Panc1 (cell line): ENCODE results near the gene STPG1. TPM values are rescaled to one million over a fixed set of nuclear protein-coding genes. Genes with fewer than 3 reads are reported as not detected.

Source experiments
- ATAC-seq: fragments of 200-7000 bp; cut with Tn5 transposase; 2 replicates; pipeline ENCODE4 v1.9.1; 2020; ENCODE audit warnings: mild to moderate bottlenecking, moderate library complexity
- BruUV-seq: library from RNA; stranded (reverse); fragments of 400-500 nt; replicated peaks from 2 replicates; lab custom pipeline; 2021; lab: Mats Ljungman, UMichigan
- CTCF ChIA-PET: fragments of 300-600 bp; sonication (Branson Sonifier 250); formaldehyde crosslinking; loops from one replicate; lab custom pipeline; 2022; ENCODE audit warnings: antibody characterized with exemption; lab: Charles Lee
- POLR2A ChIA-PET: fragments of 300-600 bp; sonication (Branson Sonifier 250); formaldehyde crosslinking; loops from one replicate; lab custom pipeline; 2022; ENCODE audit warnings: antibody characterized with exemption; lab: Charles Lee
- DNase-seq: peaks from one replicate; pipeline ENCODE4 v3.0.0-alpha.2; 2010; ENCODE audit warnings: low read depth, low spot score
- H3K27ac ChIP-seq: 2 replicates; pipeline ENCODE4 v1.5.1; 2011; ENCODE audit warnings: mild to moderate bottlenecking, low read length, inconsistent platforms
- H3K27me3 ChIP-seq: fragments of 200-500 bp; sonication (Bioruptor generic); 2 replicates; pipeline ENCODE4 v1.6.0; 2014; ENCODE audit warnings: low read length, inconsistent platforms; ENCODE audit not compliant: control insufficient read depth, insufficient read depth
- H3K36me3 ChIP-seq: fragments of 200-500 bp; sonication (Bioruptor generic); 2 replicates; pipeline ENCODE4 v1.5.1; 2014; ENCODE audit warnings: inconsistent platforms, mild to moderate bottlenecking, low read length, moderate library complexity; ENCODE audit not compliant: control insufficient read depth, insufficient read depth
- H3K4me1 ChIP-seq: 2 replicates; pipeline ENCODE4 v1.5.1; 2011; ENCODE audit warnings: inconsistent platforms, mild to moderate bottlenecking, low read length, moderate library complexity; ENCODE audit not compliant: control insufficient read depth, insufficient read depth
- H3K4me3 ChIP-seq, 2 experiments: 2 replicates each; pipeline ENCODE4 v1.5.1; 2011 to 2012; ENCODE audit warnings: low read depth in 2 of 2, low read length in 2 of 2, mild to moderate bottlenecking in 2 of 2, inconsistent platforms in 1 of 2, moderate library complexity in 1 of 2
- H3K9me3 ChIP-seq: fragments of 200-500 bp; sonication (Bioruptor generic); 2 replicates; pipeline ENCODE4 v1.5.1; 2014; ENCODE audit warnings: low read depth, mild to moderate bottlenecking, inconsistent platforms, low read length, moderate library complexity; ENCODE audit not compliant: control insufficient read depth, insufficient read depth
- POLR2AphosphoS5 ChIP-seq: IDR thresholded peaks from 2 replicates; pipeline ENCODE4 v1.6.1; 2012; ENCODE audit warnings: mild to moderate bottlenecking, low read depth, low read length, moderate library complexity
- SIN3A ChIP-seq: IDR thresholded peaks from 2 replicates; pipeline ENCODE4 v1.6.1; 2012; ENCODE audit warnings: low read depth, mild to moderate bottlenecking, low read length, moderate library complexity, borderline replicate concordance; ENCODE audit not compliant: insufficient read depth
- TCF7L2 ChIP-seq: IDR thresholded peaks from 2 replicates; pipeline ENCODE4 v1.6.1; 2011; ENCODE audit warnings: mild to moderate bottlenecking, low read depth, low read length, inconsistent platforms
- in situ Hi-C: cut with HindIII; loops from 2 replicates; pipeline ENCODE4 v1.10.0; 2016; ENCODE audit warnings: low sequenced_read_pairs, low pct_unique_long_range_greater_than_20kb
- intact Hi-C: fragments of 100-400 bp; cut with micrococcal nuclease; formaldehyde crosslinking; loops from one replicate; pipeline ENCODE4 v1.10.0; 2022; ENCODE audit not compliant: unreplicated experiment
- total RNA-seq: library from RNA; stranded (reverse); gene quantifications from one replicate; pipeline ENCODE4 v1.2.1, GENCODE V29; 2021; ENCODE audit not compliant: unreplicated experiment
- TF ChIP-seq, protein P1 (sequence below), 2 experiments: IDR thresholded peaks; 2 replicates each; pipeline ENCODE4 v1.6.1; 2011 to 2012; ENCODE audit warnings: low read depth in 2 of 2, control low read depth in 1 of 2, low read length in 1 of 2, mild to moderate bottlenecking in 1 of 2, moderate library complexity in 1 of 2; ENCODE audit not compliant: insufficient read depth in 1 of 2
- TF ChIP-seq, protein P2 (sequence below): fragments of 450-650 bp; IDR thresholded peaks from 2 replicates; pipeline ENCODE4 v1.5.1; 2017; ENCODE audit warnings: mild to moderate bottlenecking

The STPG1 gene
- total RNA-seq, 1 experiment from 2014 or later, result 9.9 TPM

DNA sequence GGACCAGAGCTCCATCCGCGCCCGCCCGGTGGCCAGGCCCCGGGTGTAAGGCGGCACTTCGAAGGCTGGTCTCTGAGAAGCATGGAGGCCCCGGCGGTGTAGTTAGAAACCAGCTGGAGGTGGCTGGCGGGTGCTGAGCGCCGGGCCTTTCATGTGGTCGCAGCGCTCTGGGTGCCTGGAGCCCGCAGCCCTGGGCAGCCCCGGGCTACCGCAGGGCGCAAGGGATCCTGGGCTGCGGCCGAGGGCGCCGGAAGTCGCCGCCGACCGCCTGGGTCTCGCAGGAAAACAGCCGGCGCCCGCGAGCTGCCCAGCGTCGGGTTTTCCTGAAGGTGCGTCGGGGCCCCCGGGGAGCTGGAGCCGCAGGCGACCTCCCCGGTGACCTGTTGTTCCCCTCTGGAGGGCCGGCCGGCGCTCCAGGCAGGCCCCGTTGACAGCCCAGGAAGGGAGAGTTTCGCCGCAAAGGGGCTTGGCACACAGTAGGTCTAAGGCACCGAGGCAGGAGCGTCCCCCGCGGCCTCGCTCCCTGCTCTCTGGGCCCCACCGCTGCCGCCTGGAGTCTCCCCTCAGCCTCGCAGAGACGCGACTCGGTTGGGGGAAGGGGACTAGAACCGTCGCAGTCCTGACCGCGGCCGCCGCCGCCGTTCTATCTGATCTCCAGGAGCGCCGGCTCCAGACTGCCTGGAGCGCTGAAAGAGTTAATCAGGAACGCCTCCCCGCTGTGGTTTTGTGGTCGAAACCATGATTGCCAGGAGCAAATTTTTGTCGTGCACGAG is 91.7 kb downstream of the STPG1 start:
- H3K36me3 ChIP-seq, result no peaks in the 10 kb centered on the region
- ChIA-PET POLR2A (interaction anchor here (0.6 to 1.2 kb wide), 3 partner anchors 10 to 306 kb away, joined by 3 to 5 read pairs (median 3); no protein-coding TSS in a partner anchor), CTCF (interaction anchor here (0.6 to 1.3 kb wide), 5 partner anchors 16 to 123 kb away, joined by 3 to 4 read pairs (median 3); no protein-coding TSS in a partner anchor)
- no peaks in the 10 kb centered on the region for H3K27me3 ChIP-seq
- peaks cover 56% of the 10 kb centered on the region for H3K4me1 ChIP-seq
- no peaks in the 10 kb centered on the region for H3K9me3 ChIP-seq
- ATAC-seq, result peak; percentile 83
- no peak for TF ChIP-seq POLR2AphosphoS5
- TF ChIP-seq TCF7L2, result peak; percentile 99
- TF ChIP-seq, protein P1, sequence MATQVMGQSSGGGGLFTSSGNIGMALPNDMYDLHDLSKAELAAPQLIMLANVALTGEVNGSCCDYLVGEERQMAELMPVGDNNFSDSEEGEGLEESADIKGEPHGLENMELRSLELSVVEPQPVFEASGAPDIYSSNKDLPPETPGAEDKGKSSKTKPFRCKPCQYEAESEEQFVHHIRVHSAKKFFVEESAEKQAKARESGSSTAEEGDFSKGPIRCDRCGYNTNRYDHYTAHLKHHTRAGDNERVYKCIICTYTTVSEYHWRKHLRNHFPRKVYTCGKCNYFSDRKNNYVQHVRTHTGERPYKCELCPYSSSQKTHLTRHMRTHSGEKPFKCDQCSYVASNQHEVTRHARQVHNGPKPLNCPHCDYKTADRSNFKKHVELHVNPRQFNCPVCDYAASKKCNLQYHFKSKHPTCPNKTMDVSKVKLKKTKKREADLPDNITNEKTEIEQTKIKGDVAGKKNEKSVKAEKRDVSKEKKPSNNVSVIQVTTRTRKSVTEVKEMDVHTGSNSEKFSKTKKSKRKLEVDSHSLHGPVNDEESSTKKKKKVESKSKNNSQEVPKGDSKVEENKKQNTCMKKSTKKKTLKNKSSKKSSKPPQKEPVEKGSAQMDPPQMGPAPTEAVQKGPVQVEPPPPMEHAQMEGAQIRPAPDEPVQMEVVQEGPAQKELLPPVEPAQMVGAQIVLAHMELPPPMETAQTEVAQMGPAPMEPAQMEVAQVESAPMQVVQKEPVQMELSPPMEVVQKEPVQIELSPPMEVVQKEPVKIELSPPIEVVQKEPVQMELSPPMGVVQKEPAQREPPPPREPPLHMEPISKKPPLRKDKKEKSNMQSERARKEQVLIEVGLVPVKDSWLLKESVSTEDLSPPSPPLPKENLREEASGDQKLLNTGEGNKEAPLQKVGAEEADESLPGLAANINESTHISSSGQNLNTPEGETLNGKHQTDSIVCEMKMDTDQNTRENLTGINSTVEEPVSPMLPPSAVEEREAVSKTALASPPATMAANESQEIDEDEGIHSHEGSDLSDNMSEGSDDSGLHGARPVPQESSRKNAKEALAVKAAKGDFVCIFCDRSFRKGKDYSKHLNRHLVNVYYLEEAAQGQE (IDR thresholded peaks at IDR 0.05; ENCODE audit: insufficient read depth in 1 of 2, low read depth in 2 of 2, low read length in 1 of 2), result no peak
- TF ChIP-seq, protein P2, sequence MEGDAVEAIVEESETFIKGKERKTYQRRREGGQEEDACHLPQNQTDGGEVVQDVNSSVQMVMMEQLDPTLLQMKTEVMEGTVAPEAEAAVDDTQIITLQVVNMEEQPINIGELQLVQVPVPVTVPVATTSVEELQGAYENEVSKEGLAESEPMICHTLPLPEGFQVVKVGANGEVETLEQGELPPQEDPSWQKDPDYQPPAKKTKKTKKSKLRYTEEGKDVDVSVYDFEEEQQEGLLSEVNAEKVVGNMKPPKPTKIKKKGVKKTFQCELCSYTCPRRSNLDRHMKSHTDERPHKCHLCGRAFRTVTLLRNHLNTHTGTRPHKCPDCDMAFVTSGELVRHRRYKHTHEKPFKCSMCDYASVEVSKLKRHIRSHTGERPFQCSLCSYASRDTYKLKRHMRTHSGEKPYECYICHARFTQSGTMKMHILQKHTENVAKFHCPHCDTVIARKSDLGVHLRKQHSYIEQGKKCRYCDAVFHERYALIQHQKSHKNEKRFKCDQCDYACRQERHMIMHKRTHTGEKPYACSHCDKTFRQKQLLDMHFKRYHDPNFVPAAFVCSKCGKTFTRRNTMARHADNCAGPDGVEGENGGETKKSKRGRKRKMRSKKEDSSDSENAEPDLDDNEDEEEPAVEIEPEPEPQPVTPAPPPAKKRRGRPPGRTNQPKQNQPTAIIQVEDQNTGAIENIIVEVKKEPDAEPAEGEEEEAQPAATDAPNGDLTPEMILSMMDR, result no peak
- DNase-seq, result no peak
- H3K4me3 ChIP-seq, result peak overlapping the region; percentile 46 to 71
- in situ Hi-C loops (no loop called here), intact Hi-C loops (no loop called here)
- no TSS peak for BruUV-seq
- H3K27ac ChIP-seq, result peak overlapping the region; percentile 88

DNA sequence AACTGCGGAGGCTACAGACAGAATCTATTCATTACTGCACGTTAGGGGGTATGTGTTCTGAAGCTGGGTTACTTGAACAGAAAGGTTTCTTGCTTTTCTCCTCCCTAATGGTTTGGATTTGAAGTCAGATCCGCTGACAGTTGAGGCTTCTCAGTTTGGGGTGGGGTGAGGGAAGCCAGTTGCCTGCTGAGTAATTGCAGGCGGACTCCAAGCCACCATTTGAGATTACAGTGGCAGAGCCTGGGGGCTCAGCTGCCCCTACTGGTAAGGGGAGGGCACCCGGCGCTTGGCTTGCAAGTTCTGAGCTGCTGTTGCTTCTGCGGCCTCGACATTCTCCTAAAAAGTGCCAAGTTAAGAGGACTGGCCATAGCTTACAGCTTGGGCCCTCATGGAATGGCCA is 92.5 kb downstream of the STPG1 start:
- peak overlapping the region; percentile 46 to 71 for H3K4me3 ChIP-seq
- ATAC-seq (no peak), DNase-seq (no peak)
- ChIA-PET CTCF (interaction anchor here (0.7 to 1.3 kb wide), 2 partner anchors 15 to 119 kb away, joined by 3 to 4 read pairs; no protein-coding TSS in a partner anchor), POLR2A (interaction anchor here (0.6 to 1.2 kb wide), 2 partner anchors 10 to 111 kb away, joined by 3 to 5 read pairs; no protein-coding TSS in a partner anchor)
- H3K4me1 ChIP-seq, result peaks cover 61% of the 10 kb centered on the region
- H3K27me3 ChIP-seq, result no peaks in the 10 kb centered on the region
- H3K9me3 ChIP-seq, result no peaks in the 10 kb centered on the region
- TF ChIP-seq, protein P1 (IDR thresholded peaks at IDR 0.05; ENCODE audit: insufficient read depth in 1 of 2, low read depth in 2 of 2, low read length in 1 of 2), result no peak
- TF ChIP-seq TCF7L2 (no peak), POLR2AphosphoS5 (no peak), SIN3A (no peak)
- TF ChIP-seq, protein P2, result no peak
- peak overlapping the region; percentile 88 for H3K27ac ChIP-seq
- in situ Hi-C loops, result no loop called here
- TSS peak; percentile 56 for BruUV-seq
- H3K36me3 ChIP-seq, result no peaks in the 10 kb centered on the region
- intact Hi-C loops, result no loop called here
